Stimulated activated CD8-positive, alpha-beta memory T cell treated with anti-CD3 and anti-CD28 coated beads, Interleukin-12 subunit alpha, Interleukin-12 subunit beta, amount 100 ng/mL, for 24 hours (primary cell): ENCODE results near the gene CUL5.

Experiments used
- DNase-seq: peaks from one replicate; pipeline ENCODE4 v3.0.0-alpha.2; 2020; ENCODE audit errors: extremely low read depth

Gene CUL5

GRCh38 chr11:108008656-108009496 lies at the start of gene CUL5:
Gene CUL5 (plus strand): TSS chr11:108008898. CDS start chr11:108009349, 451 bp downstream.
- DNase-seq, result peak; percentile 71

- no peak for DNase-seq
These were observed 47.2 kb upstream of the CUL5 start for GRCh38 chr11:107961480-107961879.

- DNase-seq, result no peak
These were observed 46.5 kb upstream of the CUL5 start for GRCh38 chr11:107962181-107962580.

- DNase-seq, result no peak
These were observed 45.6 kb upstream of the CUL5 start for GRCh38 chr11:107963091-107963490.

- DNase-seq, result no peak
These were observed 39.5 kb upstream of the CUL5 start for GRCh38 chr11:107969219-107969618.

- no peak for DNase-seq
These were observed 38.6 kb upstream of the CUL5 start for GRCh38 chr11:107970049-107970448.

GRCh38 chr11:107973641-107974040 lies 35.1 kb upstream of the CUL5 start:
- DNase-seq, result no peak

GRCh38 chr11:107988397-107989158 lies 20.1 kb upstream of the CUL5 start:
- no peak for DNase-seq

- no peak for DNase-seq
These were observed 16.8 kb upstream of the CUL5 start for GRCh38 chr11:107991868-107992414.

- DNase-seq, result no peak
These were observed 12.5 kb upstream of the CUL5 start for GRCh38 chr11:107996006-107996776.

- DNase-seq, result no peak
These were observed 9.9 kb upstream of the CUL5 start for GRCh38 chr11:107998761-107999160.

GRCh38 chr11:107999759-108000455 lies 8.8 kb upstream of the CUL5 start:
- DNase-seq, result no peak

- DNase-seq, result no peak
These were observed 6.2 kb upstream of the CUL5 start for GRCh38 chr11:108002476-108002875.

- DNase-seq, result no peak
These were observed 5.1 kb upstream of the CUL5 start for GRCh38 chr11:108003623-108004022.

GRCh38 chr11:108007819-108008218 lies 879 bp upstream of the CUL5 start:
- DNase-seq, result no peak

- DNase-seq, result no peak
These were observed 1.0 kb downstream of the CUL5 start for GRCh38 chr11:108009497-108010370.

GRCh38 chr11:108012139-108012725 lies 3.5 kb downstream of the CUL5 start:
- no peak for DNase-seq

- DNase-seq, result no peak
These were observed 7.9 kb downstream of the CUL5 start for GRCh38 chr11:108016647-108017046.

GRCh38 chr11:108018708-108019107 lies 10.0 kb downstream of the CUL5 start:
- no peak for DNase-seq
